A172 (cell line): ENCODE results near the gene NEUROG3. TPM values are rescaled to one million over a fixed set of nuclear protein-coding genes. Genes with fewer than 3 reads are reported as not detected.
A peak's percentile ranks its signal among the peaks of the same experiment; 100 is the strongest.

Experiments
- DNase-seq: peaks from one replicate; pipeline ENCODE4 v3.0.0-alpha.2; 2015; ENCODE audit warnings: low spot score
- total RNA-seq: library from RNA; depleted of rRNA; stranded (reverse); fragments of >200 nt; shearing (Covaris generic); gene quantifications from 2 replicates; pipeline ENCODE4 v1.2.3, GENCODE V29; 2014; rRNA removed

NEUROG3 gene
- not detected in 2 replicates for total RNA-seq

GRCh38 chr10:69573056-69573806, at the start of gene NEUROG3:
Gene NEUROG3 (minus strand): TSS chr10:69573422. CDS start chr10:69573043, 379 bp downstream.
- no peak for DNase-seq

- DNase-seq, result no peak
Measured at GRCh38 chr10:69620625-69621024, 47.4 kb upstream of the NEUROG3 start.

DNA sequence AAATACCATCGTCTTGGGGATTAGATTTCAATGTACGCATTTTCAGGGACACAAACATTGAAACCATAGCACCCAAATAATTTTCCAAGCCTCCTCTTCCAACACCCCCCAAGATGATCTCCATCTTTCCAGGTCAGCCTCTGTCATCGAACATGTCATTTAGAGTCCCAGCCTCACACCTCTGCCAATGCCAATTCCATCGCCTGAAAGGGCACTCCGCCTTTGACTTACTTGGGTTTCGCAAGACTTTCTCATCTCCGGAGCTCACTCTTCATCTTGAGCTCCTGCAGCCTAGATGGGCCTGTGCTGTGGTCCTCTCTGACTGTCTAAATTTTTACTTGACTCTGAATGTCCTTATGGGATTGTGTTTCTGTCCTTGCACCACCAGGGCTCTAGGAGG, 46.4 kb upstream of the NEUROG3 start:
- no peak for DNase-seq

DNA sequence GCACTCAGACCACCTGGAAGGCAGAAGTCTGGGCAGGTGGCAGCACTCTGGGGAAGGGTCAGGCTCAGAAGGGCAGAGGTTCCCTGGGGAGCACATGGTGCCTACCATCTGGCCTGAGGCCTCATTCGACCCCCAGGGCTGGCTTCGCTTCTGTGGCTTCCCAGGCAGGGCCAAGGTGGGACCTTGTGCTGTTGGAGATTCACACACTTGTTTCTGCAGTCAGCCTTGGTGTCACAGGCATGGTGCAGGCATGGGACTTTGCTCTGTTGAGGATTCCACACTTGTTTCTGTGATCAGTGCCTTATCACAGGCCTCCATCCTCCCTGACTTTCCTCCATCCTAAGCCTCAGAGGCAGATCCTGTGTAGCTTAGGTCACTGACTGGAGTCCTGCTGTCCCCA, 45.5 kb upstream of the NEUROG3 start:
- no peak for DNase-seq

- DNase-seq, result no peak
Measured at GRCh38 chr10:69616358-69616757, 43.1 kb upstream of the NEUROG3 start.

DNA sequence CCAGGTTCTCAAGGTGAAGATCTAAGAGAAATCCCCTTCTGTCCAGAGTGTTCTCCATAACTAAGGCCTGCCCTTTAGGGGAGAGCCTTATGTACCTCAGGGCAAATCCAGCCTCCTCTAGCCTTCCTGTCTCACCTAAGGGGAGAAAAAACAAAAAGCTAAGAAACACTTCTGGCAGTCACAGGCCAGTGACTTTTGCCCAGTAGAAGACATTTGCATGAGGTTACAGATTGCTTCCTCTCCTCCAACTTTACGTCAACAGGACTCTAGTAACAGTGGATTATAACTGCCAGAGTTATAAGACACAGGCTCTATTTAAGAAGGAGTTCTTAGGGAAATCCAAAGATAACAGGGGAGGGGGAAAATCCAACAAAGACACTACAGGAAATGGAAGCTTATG, 40.9 kb upstream of the NEUROG3 start:
- DNase-seq, result no peak

DNA sequence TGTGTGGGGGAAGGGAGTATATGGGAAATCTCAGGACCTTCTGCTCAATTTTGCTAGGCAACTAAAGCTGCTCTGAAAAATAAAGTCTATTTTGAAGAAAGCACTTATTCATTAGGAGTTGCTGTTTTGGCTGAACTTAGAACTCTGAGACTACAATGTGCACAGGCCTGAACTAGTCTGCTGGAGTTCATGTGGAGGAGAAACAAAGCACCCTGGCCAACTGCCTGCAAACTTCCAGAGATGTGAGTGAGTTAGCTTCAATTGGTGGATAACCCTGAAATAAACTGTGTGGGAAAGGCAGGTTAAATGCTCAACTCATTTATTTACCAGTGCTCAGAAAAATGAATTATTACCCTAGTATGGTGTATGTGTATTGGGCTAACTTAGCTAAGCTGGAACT, 39.5 kb upstream of the NEUROG3 start:
- DNase-seq, result no peak

DNA sequence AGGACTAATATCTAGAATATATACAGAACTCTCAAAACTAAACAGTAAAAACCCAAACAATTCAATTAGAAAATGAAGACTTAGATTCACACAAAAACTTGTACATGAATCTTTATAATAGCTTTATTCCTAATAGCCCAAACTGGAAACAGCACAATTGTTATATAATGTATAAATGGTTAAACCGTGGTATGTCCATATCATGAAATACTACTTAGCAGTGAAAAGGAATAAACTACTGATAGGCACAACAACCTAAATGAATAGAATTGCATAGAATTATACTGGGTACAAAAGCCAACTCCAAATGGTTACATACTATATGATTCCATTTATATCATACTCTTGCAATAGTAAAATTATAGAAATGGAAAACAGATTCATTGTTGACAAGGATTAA, 35.9 kb upstream of the NEUROG3 start:
- DNase-seq, result no peak

DNA sequence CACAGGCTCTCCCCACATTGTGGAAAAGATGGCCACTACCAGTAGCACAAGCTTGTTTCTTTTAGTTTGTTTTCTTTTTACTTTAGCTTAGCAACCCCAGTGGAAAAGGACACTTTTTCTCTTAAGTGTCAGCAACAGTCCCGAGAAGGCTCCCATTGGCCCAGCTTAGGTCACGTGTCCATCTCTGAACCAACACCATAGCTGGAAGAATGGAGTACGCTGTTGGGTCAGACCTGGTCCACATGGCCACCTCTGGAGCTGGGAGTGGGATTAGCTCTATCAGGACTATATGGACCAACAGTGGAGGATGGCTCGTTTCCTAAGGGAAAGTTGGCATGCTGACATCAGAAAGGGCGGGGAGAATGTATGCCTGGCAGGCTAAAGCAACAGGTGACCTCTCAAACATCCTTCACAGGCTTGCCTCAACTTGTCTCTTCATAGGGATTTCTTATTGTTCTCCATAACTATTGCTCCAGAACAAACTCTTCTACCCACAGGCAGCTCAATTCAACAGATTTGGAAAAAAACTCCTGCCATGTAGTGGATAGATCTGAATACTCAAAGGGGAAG, 27.6 kb upstream of the NEUROG3 start:
- no peak for DNase-seq

GRCh38 chr10:69588358-69588757, 15.1 kb upstream of the NEUROG3 start:
- peak; percentile 5 for DNase-seq

- no peak for DNase-seq
Measured at GRCh38 chr10:69584624-69585023, 11.4 kb upstream of the NEUROG3 start.

- no peak for DNase-seq
Measured at GRCh38 chr10:69583106-69583505, 9.9 kb upstream of the NEUROG3 start.

DNA sequence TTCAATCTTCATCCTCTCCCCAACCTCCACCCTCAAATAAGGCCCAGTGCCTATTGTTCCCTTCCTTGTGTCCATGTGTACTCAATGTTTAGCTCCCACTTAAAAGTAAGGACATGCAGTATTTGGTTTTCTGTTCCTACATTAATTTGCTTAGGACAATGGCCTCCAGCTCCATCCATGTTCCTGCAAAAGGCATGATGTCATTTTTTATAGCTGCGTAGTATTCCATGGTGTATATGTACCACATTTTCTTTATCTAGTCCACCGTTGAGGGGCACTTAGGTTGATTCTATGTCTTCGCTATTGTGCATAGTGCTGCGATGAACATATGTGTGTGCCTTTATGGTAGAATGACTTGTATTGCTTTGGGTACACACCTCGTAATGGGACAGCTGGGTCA, 7.2 kb upstream of the NEUROG3 start:
- no peak for DNase-seq

DNA sequence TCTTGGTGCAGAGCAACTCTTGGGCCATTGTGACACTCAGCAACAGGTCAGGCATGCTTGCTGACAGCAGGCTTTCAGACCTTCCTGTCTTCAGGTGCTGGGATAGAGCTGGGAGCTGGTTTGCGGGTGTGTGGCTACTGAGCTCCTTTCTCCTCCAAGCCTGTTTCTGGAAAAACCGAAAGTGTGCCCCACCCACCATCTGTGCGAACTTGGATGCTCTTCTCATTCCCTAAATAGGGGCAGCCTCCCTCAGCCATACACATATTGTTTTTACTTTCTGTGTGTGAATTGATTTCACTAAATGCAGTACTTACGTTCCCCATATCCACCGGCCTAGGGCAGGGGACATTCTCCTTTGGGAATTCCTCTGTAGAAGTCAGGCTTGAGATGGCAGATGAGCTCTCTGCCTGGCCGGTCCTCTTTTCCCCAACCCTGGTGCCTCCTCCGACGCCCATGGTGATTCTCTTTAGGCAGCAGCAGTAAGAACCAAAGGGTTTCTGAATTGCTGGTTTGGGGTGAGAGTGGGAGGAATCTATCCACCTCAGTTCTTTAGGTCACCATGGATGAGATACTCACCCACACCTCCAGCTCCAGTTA, 6.3 kb upstream of the NEUROG3 start:
- no peak for DNase-seq

- DNase-seq, result no peak
Measured at GRCh38 chr10:69578508-69578991, 5.3 kb upstream of the NEUROG3 start.

- no peak for DNase-seq
Measured at GRCh38 chr10:69577268-69578232, 4.3 kb upstream of the NEUROG3 start.

DNA sequence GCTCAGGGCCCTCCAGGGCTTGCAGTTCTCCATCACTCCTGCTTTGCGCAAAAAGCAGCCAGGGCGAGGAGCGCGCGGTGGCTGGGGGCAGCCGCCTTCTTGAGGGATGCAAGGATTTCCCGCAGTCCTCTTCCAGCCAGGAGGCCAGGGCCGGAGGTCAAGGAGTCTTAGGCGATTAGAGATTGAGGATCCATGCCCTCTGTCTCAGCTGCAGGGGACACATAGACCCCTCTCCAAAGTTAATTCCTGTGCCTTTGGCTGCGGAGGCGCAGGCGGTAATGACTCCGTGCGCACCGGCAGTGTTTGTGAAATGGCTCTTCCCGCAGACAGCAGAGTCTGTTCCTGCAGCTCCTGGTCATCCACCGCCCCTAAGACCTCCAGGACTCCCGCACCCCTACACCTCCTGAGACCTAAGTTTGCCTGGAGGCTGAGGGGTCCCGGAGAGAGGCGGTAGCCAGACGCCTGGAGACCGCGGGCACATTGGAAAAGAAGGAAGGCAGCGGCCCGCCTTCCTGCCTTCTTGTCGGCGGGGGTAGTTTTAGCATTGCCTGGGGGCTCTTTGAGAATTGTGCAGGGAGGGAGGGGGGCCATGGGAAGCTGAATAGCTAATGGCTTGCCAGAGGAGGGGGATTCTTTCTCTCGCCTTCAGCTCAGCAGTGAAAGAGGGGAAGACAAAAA, 3.3 kb upstream of the NEUROG3 start:
- DNase-seq, result no peak

DNA sequence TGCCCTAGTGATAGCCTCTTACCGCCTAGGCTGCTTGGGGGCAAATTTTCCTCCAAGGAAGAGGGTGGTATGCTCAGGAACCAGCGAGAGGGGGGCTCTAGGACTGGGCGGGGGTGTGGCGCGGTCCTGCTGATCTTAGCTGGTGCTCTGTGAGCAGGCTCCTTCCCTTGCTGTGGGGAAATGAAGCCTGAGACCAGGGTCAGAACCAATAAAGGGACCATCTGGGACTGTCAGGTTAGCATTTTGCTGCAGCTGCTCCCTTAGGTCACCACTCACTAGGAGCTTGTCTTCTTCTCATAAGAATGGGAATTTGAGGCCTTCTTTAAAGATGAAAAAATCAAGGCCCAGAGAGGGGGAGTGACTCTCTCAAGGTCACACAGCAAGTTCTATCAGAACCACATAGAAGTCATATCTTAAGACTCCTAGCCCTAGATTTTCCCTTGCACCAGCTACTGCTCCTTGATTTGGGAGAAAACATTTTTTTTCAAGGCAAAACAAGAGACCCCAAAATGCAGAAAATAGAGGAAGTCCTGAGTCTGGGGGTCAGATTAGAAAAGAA, 2.0 kb upstream of the NEUROG3 start:
- no peak for DNase-seq

DNA sequence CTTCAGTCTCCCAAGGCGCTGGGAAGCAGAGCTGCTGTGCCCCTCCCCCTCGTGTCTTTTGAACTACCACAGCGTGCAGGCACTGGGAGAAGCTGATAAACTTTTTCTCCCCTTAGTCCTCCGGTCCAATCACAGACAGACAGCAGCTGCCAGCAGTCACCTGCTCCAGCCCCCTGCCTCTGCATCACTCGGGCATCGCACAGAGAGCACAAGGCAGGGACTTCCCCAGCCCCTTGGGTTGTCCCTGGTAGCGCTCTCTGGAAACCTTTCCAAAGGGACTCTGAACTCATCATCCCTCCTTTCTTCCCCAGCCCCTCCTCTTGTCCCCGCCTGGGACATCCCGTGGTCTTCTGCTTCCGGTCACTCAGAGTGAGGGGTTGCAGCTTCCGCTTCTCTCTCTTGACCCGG, 1.4 kb upstream of the NEUROG3 start:
- no peak for DNase-seq

DNA sequence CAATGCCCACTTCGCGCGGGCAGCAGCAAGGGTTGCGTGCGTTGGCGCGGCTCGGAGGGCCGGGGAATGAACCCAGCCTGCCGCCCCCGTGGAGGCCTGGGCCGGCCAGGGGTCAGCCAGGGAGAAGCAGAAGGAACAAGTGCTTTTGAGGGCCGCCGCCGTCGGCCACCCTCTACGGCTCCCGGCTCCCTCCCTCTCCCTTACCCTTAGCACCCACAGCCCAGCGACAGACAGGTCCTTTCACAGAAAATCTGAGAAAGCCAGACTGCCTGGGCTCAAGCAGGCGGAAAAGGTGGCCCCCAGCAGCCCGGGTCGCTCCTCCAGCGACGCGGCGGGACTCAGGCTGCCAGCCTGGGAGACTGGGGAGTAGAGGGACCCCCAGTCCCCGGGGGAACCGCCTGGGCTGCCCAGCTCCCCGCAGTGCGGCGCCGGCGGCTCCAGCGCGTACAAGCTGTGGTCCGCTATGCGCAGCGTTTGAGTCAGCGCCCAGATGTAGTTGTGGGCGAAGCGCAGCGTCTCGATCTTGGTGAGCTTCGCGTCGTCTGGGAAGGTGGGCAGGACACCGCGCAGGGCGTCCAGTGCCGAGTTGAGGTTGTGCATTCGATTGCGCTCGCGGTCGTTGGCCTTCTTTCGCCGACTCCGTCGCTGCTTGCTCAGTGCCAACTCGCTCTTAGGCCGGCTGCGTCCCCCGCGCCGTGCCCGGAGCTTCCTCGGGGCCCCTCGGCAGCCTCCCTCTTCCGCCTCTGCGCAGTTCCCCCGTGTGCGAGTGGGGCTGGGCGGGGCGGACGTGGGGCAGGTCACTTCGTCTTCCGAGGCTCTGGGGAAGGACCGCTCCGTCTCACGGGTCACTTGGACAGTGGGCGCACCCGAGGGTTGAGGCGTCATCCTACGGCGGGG, 815 bp downstream of the NEUROG3 start:
- DNase-seq, result no peak
